Astrocyte (in vitro differentiated cells and primary cell): ENCODE data around the gene SLC24A4.

ENCODE experiments used
- CTCF ChIP-seq: IDR thresholded peaks from 2 replicates; pipeline ENCODE4 v1.5.1; 2011; ENCODE audit warnings: low read depth, mild to moderate bottlenecking, inconsistent platforms, low read length, moderate library complexity; ENCODE audit not compliant: insufficient read depth
- EZH2 ChIP-seq: IDR thresholded peaks from 2 replicates; pipeline ENCODE4 v1.6.1; 2012; ENCODE audit warnings: mild to moderate bottlenecking, low read length, inconsistent platforms; ENCODE audit not compliant: insufficient read depth

- no peak for TF ChIP-seq CTCF
- no peak for TF ChIP-seq EZH2
These were observed 88.2 kb downstream of the SLC24A4 start for GRCh38 chr14:92411135-92411534.
